ENCODE results near the gene BUB1.
"Not testable (repeated sequence)": the region's sequence is repeated elsewhere in the genome, so short reads cannot be mapped to it uniquely, and the experiment has no call there.

Gene BUB1

DNA sequence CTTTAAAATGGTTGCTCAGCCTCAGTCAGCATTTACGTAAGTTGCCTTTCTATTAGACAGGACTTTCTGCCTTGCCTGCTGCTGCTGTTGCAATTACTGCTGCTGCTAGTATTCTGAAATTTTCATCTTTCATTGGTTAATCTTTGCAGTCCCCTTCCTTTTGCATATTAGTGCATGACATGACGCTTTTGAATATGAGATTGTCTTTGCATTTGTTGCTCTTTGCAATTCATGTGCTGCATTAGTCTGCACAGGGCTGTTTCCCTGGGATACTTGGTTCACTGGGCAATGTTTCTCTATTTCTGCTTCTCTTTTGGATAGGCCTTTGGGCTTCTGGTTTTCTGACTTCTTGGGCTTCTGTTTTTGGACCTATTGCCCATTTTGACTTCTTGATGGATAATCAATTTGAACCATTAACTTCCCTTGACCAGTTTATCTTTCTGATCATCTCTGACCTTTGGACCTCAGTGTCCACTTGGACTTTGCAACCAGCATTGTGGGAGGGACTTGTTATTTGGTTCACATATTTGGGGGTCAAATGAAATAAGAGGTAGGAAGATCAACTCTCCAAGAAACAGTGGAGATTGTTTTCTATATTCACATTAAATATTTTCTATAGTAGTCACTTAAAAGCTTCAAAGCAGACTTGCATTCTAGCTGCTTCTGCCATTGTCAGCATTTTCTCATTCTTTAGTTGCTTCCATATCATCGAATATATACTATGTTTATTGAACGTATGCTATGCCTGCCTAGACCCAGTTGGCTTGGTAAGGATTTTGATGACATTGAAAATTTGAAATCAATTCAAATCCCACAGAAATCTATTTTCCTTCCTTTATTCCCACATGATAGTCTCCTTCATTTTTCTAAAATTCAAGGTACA is 12.5 kb upstream of the BUB1 start:
- DNase-seq = no peak

DNA sequence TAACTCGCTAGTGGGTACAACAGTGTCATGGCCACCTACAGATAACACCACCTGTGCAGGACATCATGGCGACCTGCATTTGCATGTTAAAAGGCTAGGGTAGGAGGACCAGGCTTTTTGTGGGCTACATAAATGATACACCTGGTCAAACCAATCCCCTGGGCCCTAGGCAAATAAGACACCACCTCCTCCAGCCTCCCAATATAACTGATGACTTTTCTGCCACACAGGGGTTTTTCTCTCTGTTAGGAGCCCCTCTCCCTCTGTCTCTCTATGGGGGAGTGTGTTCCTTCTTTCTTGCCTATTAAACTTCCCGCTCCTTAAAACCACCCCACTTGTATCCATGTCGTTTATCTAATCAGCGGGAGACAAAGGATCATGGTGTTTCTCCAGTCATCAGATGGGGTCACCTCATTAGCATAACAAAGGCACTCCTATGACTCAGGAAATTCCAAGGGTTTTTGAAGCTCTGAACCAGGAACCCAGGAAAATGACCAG is 10.8 kb upstream of the BUB1 start:
- DNase-seq = no peak

DNA sequence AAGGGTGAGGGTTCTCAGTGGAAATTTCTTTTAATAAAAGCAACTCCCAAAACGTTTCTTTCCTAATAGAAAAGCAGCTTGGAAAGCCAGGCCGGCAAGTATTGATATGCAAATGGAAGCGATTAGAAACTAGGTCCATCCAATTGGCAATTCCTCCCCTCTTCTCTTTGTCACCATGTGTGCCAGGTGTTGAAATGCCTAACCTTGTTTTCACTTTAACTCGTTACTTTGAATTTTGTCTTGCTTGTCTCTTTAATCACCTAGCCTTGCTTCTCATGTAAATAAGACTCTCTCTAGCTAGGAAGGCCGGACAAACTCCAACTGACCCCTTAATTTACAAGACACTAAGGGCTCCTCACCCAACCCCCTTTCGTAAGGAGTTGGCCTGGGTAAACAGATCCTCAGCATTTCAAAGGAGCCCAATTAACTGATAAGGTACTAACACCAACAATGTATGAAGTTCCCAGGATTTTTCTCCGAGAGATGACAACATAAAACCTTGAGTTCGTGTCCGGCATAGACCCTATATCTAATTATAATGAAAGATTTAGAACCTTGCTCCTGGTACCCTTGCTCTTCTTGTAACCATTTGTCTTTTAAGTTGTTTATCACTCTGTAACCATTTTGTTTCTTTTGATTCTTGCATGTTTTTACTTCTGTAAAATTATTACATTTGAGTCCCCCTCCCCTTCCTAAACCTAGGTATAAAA is 10.1 kb upstream of the BUB1 start:
- not testable (repeated sequence) for DNase-seq

DNA sequence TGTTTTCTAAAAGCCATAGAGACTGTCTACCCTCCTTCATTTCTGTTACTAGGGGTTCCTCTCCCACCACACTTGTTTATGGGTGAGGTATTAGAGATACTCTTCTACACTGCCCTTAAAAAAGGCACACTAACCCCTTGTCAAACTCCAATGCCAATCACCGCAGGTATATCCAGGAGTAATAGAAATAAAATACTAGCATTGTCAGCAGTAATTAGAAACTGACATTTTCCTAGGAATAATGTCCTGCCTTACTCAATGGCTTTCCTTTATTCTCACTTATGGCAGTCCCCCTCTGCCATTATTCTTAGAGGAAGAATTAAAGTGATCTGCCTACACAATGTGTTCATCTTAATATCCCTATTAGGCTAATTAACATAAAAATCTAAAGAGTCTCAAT is 5.0 kb upstream of the BUB1 start:
- no peak for DNase-seq

DNA sequence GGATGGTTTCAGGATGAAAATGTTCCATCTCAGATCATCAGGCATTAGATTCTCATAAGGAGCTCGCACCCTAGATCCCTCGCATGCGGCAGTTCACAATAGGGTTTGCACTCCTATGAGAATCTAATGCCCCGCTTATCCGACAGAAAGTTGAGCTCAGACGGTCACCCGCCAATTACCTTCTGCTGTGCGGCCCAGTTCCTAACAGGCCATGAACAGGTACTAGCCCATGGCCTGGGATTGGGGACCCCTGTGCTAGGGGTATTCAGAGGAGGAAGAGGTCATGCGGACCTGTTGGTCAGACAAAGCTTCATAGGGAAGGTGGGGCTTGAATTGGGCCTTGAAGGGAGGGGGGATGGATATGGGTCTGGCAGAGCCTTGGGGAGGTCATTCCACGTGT is 4.4 kb upstream of the BUB1 start:
- no peak for DNase-seq

DNA sequence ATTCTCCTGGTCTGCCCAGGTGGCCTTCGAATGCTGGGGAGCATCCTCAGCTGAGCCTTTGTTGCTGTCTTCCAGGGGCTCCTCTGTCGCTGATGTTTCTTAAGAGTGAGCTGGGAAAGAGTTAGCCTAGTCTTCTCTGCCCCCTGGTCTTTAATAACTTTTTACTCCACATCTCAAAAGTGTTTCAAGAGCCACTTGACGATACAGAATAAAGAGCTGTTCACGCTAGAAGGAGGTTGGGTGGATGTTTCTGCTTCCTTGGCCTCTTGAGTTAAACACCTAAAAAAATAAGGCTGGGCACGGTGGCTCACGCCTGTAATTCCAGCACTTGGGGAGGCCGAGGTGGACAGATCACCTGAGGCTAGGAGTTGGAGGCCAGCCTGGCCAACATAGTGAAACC is 2.8 kb upstream of the BUB1 start:
- DNase-seq = no peak

DNA sequence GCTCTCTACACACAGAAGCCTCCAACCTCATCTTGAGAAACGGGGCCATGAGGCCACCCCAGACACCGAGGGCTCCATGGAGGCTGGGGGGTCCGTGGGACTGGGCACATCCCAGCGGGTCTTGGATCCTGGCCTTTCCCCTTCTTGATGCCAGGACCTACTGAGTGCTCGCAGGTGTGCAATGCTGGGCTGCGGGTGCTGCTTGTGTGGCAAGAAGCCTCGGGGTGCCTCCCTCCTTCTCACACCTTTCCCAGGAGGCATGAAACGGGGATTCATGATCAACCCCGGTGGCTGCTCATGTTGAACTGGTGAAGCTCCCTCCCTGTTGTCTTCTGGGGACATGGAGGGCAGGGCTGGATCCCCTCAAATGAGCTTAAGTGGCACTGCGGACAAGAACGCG is 2.0 kb upstream of the BUB1 start:
- DNase-seq = no peak

DNA sequence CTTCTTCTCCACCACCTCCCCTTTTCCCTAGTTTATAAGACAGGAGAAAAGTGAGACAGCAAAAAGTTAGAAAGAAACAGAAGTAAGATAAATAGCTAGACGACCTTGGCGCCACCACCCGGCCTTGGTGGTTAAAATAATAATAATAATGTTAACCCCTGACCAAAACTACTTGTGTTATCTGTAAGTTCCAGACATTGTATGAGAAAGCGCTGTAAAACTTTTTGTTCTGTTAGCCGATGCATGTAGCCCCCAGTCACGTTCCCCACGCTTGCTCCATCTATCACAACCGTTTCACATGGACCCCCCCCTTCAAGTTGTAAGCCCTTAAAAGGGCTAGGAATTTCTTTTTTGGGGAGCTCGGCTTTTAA is 1.5 kb upstream of the BUB1 start:
- no peak for DNase-seq

DNA sequence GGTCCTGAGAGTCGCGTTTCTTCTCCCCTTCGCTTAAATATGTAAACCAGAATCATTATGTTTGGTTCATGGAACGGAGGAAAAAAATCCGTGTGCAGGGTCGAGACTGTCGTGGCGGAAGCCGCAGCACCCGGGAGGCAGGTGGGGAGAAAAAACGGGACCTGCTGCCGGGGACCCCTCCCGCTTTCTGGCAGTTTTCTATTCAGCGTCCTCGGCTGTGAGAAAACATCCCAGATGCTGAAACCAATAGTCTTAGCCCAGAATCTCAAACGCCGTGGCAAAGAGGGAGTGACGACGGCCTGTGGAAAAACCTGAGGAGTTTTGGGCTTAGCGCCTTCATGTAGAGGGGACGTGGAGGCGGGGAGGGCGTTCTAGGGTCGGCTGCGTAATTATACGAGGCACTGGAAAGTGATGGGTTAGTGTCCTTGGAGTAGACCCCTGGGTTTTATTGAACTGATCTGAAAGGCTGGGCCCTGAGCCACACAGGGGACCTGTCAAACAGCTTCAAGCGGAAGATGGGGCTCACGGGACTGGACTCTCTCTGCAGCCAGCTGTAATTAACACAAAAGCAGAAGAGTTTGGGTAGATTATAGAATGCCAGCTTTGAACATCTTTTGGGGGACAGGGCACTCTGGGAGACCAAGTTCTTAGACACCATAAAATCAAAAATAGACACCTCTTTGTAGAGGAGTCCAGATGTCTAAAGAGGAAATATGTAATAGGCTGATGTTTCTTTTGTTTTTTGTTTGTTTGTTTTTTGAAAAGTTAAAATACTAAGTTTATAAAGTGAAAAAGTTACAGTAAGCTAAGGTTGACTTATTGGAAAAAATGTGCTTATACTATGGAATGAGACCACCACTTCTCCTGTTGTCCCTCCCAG is 834 bp upstream of the BUB1 start:
- DNase-seq = peak; percentile 66

DNA sequence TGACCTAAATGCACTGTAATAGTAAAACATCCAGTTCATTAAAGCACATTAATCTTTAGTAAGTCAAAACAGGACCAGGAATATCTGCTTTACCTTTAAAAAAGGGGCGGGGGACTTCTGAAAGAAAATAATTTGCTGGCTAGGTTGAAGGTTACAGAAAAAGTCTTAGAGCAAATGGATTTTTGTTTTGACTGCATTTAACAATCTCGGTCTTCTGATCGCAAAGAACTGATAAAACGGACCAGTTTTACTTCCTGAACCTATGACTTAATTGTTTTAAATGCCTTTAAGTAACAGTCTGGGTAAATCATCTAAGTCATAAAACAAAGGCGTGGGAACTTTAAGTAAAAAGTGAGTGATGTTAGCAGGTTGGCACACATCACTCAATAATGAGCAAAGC is 783 bp downstream of the BUB1 start:
- DNase-seq = no peak

DNA sequence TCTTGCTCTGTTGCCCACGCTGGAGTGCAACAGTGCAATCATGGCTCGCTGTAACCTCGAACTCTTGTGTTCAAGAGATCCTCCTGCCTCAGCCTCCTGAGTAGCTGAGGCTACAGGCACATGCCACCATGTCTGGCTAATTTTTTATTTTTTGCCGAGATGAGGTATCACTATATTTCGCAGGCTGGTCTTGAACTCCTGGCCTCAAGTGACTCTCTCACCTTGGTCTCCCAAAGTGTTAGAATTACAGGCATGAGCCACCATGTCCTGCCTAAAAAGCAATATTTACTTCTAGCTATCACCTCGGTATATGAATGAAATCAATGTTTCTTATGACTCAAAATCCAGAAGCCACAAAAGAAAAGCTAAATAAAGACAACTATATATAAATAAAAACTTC is 2.2 kb downstream of the BUB1 start:
- DNase-seq = no peak

DNA sequence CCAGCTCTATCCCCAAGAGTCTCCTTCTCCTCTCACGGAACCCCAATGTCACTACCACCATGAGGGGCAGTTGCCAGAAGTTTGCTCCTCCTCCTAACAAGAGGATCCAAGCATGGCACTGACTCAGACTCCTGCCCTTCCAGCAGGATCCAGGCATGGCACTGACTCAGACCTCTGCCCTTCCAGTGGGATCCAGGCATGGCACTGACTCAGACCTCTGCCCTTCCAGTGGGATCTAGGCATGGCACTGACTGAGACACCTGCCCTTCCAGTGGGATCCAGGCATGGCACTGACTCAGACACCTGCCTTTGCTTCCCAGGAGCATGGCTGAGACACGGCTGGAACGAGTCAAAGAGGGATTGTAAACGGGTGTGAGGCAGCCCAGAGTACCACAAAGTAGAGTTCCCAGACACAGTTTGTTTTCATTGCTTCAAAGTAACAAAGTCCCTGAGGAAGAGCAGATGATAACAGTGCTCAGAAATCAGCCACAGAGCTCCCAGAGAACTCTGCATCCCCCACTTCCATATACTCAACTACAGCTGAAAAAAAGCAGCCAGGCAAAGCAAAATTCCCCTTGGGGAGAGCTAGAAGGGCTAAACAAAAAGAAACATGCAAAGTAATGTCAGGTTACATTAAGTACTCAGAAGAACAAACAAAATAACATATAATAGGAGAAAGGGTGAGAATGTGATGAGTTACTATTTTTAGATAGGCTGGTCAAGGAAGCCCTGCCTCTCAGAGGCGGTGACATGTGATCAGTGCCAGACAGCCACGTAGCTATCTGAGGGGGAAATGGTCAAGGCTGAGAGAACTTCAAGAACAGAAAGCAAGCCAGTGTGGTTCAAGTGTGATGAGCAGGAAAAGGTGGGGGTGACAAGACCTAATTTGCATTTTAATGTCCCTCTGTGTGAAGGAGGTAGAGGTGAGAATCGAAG is 3.0 kb downstream of the BUB1 start:
- DNase-seq = no peak

DNA sequence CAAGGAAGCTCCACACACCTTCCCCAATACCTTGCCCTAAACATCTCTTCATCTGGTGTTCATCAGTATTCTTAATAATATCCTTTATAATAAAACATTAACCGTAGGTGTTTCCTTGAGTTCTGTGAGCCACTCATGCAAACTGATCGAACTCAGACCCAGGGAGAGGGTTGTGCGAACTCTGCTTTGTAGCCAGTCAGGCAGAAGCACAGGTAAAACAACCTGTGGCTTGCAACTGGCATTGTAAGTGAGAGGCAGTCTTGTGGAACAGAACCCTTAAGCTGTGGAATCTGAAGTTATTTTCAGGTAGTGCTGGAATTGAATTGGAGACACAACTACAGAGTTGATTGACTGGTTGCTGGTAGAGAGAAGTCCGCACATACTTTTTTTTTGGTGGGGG is 4.7 kb downstream of the BUB1 start:
- no peak for DNase-seq

DNA sequence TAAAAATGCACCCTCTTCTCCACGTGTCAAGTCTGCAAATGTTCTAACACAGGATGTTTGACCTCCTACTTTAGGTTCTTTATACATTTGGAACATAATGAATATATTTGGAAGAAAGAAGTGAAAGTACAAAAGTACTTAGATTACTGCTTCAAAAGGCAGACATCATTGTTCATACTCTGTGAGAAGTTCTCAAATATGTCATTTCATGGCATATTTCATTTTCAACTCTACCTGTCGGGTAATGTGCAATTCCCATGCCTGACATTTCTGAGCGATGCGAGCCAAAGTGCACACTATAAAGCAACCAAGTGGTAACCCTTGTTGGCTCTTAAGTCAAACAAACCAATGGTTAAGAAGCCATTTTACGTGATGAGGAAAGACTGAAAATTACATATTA is 7.0 kb downstream of the BUB1 start:
- no peak for DNase-seq

DNA sequence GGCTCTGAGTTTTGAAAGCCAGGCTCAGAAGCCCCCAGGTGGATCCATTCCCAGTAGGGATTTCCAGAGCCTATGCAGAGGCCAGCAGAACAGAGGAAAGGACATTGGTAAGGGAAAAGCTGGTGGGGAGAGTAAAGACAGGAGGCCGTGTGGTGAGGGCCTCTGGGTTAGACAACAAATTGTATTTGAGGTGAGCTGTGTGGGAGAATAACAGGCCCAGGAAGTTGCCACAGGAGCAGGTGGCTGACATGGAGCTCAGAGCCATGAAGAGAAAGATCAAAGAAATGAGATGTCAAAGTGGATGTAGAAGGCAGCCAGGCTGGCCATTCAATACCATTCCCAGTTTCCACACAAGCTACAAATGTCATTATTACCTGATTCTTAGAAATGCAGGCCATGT is 8.8 kb downstream of the BUB1 start:
- DNase-seq = no peak

DNA sequence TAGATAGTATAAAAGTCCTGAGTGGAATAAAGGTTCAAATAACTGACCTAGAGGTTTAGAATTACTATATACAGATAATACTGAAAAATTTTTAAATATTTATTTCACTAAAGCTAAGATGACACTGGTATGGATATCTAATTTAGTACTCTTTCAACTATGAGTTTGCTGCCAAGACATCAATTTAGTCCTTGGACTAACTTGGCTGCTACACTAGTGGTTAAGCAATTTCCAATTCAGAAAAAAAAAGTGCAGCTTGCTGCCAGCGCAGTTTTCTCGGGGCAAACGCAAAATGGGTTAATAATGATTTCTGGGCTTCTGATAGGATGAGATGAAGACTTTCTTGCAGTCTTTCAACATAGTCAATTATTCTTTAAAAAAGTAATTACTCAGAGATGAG is 10.8 kb downstream of the BUB1 start:
- DNase-seq = no peak

DNA sequence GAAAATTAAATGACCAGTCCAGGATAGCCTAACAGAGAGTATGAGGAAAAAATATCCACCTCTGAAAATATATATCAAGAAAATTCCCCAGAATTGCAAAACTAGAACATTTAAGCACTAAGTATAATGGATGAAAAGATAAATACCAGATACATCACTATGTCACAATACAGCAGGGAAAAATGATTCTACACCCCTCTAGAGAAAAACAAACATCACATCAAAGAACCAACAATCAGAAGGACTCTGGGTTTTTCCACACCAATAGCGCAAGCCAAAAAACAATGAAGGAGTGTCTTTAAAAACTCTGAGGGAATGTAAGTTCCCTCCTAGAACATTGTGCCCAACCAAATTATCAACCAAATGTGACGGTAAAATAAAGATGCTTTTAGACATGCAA is 13.7 kb downstream of the BUB1 start:
- no peak for DNase-seq

DNA sequence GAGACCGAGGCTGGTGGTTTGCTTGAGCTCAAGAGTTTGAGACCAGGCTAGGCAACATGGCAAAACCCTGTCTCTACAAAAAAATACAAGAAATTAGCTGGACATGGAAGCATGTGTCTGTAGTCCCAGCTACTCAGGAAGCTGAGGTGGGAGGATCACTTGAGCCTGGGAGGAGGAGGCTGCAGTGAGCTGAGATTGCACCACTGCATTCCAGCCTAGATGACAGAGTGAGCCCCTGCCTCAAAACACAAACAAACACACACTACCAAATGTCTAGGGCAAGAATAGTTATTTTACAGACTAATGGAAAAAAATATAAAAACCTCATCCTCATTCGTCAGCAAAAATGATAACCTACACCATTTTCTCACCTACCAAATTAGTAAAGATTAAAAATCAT is 15.3 kb downstream of the BUB1 start:
- DNase-seq = no peak

DNA sequence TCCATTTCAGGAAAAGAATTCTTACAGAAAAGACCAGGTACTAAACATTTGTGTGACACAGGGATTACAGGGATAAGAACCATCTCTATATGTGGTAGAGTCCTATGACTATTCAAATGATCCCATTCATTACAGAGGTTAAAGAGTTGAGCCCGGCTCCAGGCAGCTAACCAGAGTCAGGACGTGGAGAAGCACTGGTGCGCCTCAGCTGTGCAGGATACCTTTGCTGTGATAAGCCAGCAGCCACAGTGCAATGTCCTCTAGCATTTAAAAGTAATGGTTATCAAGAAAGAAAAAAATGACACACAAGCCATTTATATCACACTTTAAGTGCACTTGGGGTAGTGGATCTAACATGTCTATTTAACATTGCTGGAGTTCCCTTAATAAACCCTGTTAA is 17.3 kb downstream of the BUB1 start:
- no peak for DNase-seq

DNA sequence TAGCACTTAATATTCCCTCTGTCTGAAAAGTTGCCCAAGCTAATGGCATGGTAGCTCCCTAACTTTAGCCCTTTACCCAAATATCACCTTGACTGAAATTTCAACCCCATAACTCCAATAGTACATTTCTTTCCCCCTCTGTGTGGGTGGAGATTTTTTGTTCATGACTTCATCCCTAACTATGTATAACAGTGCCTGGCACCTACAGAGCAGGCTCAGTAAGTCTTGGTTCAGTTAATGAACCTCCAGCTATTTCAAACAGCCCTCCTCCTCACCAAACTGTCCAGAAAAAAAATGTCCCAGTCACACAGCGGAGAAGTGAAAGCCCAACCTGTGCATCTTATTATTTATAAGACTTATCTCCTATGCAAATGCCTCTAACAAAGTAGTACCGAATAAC is 18.6 kb downstream of the BUB1 start:
- no peak for DNase-seq

DNA sequence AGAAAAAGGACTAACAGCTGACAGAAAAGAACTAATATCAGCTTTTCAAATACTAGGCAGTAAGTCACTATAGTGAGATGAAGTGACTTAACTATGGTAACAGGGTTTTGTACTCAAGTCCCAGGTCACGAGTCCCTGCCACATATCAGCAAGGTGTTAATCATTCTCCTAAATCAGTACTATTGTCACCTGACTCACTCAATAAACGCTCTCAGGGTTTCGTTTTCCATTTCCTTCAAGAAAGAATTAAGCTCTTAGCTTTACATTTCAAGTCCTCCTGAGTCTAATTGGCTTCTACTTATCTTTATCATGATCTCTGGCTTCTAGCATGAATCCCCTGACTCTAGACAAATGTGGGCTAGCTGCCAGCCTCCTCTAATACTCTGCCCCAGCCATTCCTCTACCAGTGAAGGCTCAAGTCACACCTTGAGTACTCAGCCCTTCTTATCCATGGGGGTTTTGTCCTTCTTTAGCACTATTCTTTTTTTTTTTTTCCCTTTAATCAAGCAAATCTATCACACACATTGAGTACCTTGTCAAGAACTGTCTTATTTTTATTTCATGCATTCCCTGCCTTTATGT is 20.0 kb downstream of the BUB1 start:
- no peak for DNase-seq

DNA sequence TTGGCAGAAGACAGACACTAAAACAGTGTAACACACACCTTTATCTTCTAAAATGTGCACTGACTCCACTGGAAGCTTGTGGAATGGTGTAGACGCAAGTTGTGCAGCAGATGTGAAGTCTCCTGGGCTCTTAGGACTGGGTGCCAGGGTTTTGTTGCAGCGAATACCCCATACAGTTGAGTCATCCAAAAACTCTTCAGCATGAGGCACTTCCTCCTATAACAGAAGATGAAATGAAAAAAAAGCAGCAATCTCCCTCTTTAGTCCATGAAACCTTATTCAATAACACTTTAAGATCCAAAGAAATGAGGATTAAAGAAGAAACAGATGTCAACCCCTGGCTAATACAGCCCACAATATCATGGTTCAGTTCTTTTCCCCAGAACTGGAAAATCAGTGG is 22.2 kb downstream of the BUB1 start:
- DNase-seq = no peak

Data from activated CD8-positive, alpha-beta memory T cell treated with anti-CD3 and anti-CD28 coated beads, Interleukin-2, amount 50 U/mL, for 48 hours (primary cell).